Measurements from ENCODE around the gene EEF2K.

Gene EEF2K

GRCh38 chr16:22189473-22190080, 16.5 kb upstream of the EEF2K start:
- no peak for TF ChIP-seq CTCF (IDR thresholded peaks at IDR 0.05; ENCODE audit: low read depth, low read length, missing control alignments)
- peak overlapping the region; percentile 75 for H3K4me3 ChIP-seq (ENCODE audit: low read depth, low read length)
- DNase-seq (ENCODE audit: low read depth) = no peak

DNA sequence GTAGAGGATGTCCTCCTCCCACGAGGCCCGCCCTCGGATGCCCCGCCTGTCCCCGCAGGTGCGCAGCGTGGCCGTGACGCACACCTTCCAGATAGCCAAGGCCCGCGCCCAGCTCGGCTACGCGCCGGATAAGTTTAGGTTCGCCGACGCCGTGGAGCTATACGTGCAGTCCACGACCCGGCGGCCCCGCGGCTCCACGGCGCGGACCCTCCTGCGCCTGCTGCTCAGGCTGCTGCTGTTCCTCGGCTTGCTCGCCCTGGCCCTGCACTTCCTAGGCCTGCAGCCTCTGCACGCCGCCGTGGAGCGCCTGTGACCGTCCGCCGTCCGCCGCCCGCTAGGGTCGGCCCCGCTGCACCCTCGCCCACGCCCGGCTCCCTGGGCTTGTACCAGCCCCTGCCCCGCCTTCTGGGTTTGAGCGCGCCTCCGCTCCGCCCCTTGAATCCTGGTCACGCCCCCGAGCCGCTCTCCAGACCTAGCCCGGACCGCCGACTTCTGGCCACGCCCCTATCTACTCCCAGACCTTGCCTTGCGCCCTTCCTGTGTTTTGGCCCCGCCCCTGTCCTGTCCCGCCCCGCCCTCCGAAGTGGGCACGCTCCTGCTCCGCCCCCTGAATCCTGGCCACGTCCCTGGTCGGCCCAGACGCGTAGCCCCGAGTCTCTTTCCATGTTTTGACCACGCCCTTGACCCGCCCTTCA, 15.8 kb upstream of the EEF2K start:
- H3K4me3 ChIP-seq (ENCODE audit: low read depth, low read length) = peak overlapping the region; percentile 75
- no peak for TF ChIP-seq CTCF (IDR thresholded peaks at IDR 0.05; ENCODE audit: low read depth, low read length, missing control alignments)
- DNase-seq (ENCODE audit: low read depth) = no peak

DNA sequence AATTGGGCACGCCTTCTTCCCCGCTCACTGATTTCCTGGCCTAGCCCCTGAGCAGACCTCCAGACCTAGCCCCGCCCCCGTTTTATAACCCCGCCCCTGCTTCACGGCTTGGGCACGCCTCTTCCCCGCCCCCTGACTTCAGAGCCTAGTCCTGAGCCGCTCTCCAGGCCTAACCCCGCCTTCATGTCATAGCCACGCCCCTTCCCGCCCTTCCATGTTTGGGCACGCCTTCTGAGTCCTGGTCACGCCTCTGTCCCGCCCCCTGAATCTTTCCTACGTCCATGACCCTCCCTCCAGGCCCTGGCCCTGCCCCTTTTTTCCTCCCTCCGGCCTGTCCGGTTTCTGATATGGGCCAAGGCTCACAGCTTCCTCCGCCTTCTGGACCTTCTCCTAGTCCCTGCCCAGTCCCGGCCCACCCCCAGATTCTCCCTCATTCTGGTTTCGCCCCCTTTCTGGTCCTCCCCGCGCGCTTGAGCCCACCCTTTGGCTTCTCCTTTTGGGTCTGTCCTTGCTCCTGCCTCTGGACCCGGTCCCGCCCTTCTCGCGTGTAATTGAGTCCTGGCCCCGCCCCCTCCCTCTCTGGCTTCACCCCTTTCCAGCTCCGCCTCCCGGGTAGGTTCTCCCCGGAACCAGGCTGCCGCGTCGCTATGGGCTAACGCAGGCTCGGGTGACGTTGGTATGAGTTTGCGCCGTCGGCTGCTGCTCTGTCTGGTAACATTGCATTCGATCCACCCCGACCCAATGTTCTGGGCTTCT, 15.1 kb upstream of the EEF2K start:
- H3K4me3 ChIP-seq (ENCODE audit: low read depth, low read length) = peak overlapping the region; percentile 54
- DNase-seq (ENCODE audit: low read depth) = peak; percentile 95
- no peak for TF ChIP-seq CTCF (IDR thresholded peaks at IDR 0.05; ENCODE audit: low read depth, low read length, missing control alignments)

- no peak for TF ChIP-seq CTCF (IDR thresholded peaks at IDR 0.05; ENCODE audit: low read depth, low read length, missing control alignments)
- peak overlapping the region; percentile 54 for H3K4me3 ChIP-seq (ENCODE audit: low read depth, low read length)
- no peak for DNase-seq (ENCODE audit: low read depth)
These were observed 14.4 kb upstream of the EEF2K start for GRCh38 chr16:22191532-22192260.

DNA sequence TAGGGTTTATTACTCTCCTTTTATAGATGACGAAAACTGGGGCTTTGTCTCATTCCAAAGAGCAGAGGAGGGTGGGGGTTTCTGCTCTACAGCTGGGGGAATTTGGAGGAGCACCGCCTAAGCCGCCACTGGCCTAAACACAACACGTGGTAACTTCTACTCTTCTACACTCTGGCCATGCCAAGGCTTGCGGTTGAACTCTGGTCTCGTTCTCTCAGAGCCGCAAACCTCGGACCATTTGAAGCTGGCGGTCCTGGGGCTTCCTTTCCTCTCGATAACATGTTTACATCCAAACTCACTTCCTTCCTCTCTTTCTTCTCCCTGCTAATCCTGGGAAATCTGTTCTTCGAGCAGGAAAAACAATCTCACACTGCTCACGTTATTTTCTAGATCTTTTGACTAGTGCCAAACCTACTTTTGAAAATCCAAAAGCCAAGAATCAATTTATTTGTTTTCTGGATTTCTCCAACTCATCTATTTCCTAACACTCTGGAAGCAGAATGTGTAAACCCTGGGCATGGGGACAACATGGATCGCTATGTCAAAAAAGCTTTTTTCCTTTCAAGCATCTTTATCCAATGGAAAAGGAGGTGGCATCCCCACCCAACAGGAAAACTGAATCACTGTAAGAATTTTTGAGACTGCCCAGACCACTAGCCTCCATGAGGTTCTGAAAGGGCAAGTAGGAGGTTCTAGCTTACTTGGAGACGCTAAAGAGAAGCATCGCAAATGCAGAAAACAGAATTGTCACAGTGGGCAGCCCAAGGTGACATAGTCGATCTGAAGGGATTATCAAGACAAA, 13.6 kb upstream of the EEF2K start:
- no peak for TF ChIP-seq CTCF (IDR thresholded peaks at IDR 0.05; ENCODE audit: low read depth, low read length, missing control alignments)
- peak; percentile 86 for DNase-seq (ENCODE audit: low read depth)
- peak overlapping the region; percentile 54; the same call in 1 of the 2 replicates for H3K4me3 ChIP-seq (ENCODE audit: low read depth, low read length)

DNA sequence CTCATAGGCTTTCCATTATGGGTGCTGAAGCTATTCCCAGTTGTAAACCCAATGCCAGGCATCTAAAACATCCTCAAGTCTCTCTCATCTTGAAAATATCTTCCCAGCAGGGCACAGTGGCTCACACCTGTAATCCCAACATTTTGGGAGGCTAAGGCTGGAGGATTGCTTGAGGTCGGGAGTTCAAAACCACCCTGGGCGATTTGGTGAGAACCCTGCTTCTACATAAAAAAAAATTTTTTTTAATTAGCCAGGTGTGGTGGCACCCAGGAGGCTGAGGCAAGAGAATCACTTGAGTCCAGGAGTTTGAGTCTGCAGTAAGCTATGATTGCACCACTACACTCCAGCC, 13.0 kb upstream of the EEF2K start:
- no peak for TF ChIP-seq CTCF (IDR thresholded peaks at IDR 0.05; ENCODE audit: low read depth, low read length, missing control alignments)
- no peak overlapping the region for H3K4me3 ChIP-seq (ENCODE audit: low read depth, low read length)
- DNase-seq (ENCODE audit: low read depth) = no peak
